ENCODE measurements around the gene DHCR24.

- no peak for TF ChIP-seq CTCF (IDR thresholded peaks at IDR 0.05)
- no peak for TF ChIP-seq POLR2A (IDR thresholded peaks at IDR 0.05)
- no peak for TF ChIP-seq EP300 (IDR thresholded peaks at IDR 0.05)
Observed at GRCh38 chr1:54892586-54892985, 5.6 kb upstream of the DHCR24 start.
